Measurements from ENCODE around the gene TCEAL3. TPM values are rescaled to one million over a fixed set of nuclear protein-coding genes. Genes with fewer than 3 reads are reported as not detected.

Gene TCEAL3
- 1 to 10 TPM; 4.4 to 6.2 TPM for total RNA-seq

- Mint-ChIP-seq H3K4me1 (ENCODE audit: low read depth) (peaks cover 1% of the 10 kb centered on the region), H3K27ac (peak within 1 kb of the TSS; percentile 46), H3K36me3 (ENCODE audit: low read depth) (peaks cover 3% of the 10 kb centered on the region), H3K27me3 (ENCODE audit: low read depth) (no peaks in the 10 kb centered on the region), H3K4me3 (peak within 1 kb of the TSS; percentile 76), H3K9me3 (no peaks in the 10 kb centered on the region)
- CTCF ChIA-PET, result no interaction called here
- intact Hi-C loops (cut with micrococcal nuclease), result loop anchor here (1.0 to 2.0 kb wide), 2 partner anchors 21 to 79 kb away; partner anchors contain the start of genes MORF4L2 and TCEAL1
- peak; percentile 20 for DNase-seq
These were observed at the start of gene TCEAL3 for GRCh38 chrX:103607364-103608305. TSS of gene TCEAL3 (plus strand) at chrX:103607963. CDS start at chrX:103609065, 1,102 bp downstream.

- no peaks in the 10 kb centered on the region for H3K36me3 Mint-ChIP-seq (ENCODE audit: low read depth)
- no peaks in the 10 kb centered on the region for H3K4me1 Mint-ChIP-seq (ENCODE audit: low read depth)
- no peak overlapping the region for H3K4me3 Mint-ChIP-seq
- CTCF ChIA-PET, result interaction anchor here (1.2 kb wide), 1 partner anchor 27 kb away, joined by 3 read pairs; no protein-coding TSS in a partner anchor
- no peaks in the 10 kb centered on the region for H3K9me3 Mint-ChIP-seq
- DNase-seq, result no peak
- no peaks in the 10 kb centered on the region for H3K27me3 Mint-ChIP-seq (ENCODE audit: low read depth)
- H3K27ac Mint-ChIP-seq, result no peak overlapping the region
- intact Hi-C loops (cut with micrococcal nuclease), result no loop called here
These were observed 47.5 kb upstream of the TCEAL3 start for GRCh38 chrX:103560256-103560655.

GRCh38 chrX:103562801-103563200 is 45.0 kb upstream of the TCEAL3 start:
- CTCF ChIA-PET, result no interaction called here
- intact Hi-C loops (cut with micrococcal nuclease), result no loop called here
- H3K4me1 Mint-ChIP-seq (ENCODE audit: low read depth), result no peaks in the 10 kb centered on the region
- no peaks in the 10 kb centered on the region for H3K36me3 Mint-ChIP-seq (ENCODE audit: low read depth)
- H3K4me3 Mint-ChIP-seq, result no peak overlapping the region
- no peaks in the 10 kb centered on the region for H3K9me3 Mint-ChIP-seq
- no peak overlapping the region for H3K27ac Mint-ChIP-seq
- no peak for DNase-seq
- no peaks in the 10 kb centered on the region for H3K27me3 Mint-ChIP-seq (ENCODE audit: low read depth)

GRCh38 chrX:103565197-103565596 is 42.6 kb upstream of the TCEAL3 start:
- CTCF ChIA-PET, result no interaction called here
- intact Hi-C loops (cut with micrococcal nuclease), result no loop called here
- no peaks in the 10 kb centered on the region for H3K9me3 Mint-ChIP-seq
- no peaks in the 10 kb centered on the region for H3K27me3 Mint-ChIP-seq (ENCODE audit: low read depth)
- H3K4me1 Mint-ChIP-seq (ENCODE audit: low read depth), result no peaks in the 10 kb centered on the region
- H3K36me3 Mint-ChIP-seq (ENCODE audit: low read depth), result no peaks in the 10 kb centered on the region
- no peak overlapping the region for H3K27ac Mint-ChIP-seq
- no peak overlapping the region for H3K4me3 Mint-ChIP-seq
- DNase-seq, result no peak

GRCh38 chrX:103565752-103566151 is 42.0 kb upstream of the TCEAL3 start:
- Mint-ChIP-seq H3K27me3 (ENCODE audit: low read depth) (no peaks in the 10 kb centered on the region), H3K4me1 (ENCODE audit: low read depth) (no peaks in the 10 kb centered on the region), H3K36me3 (ENCODE audit: low read depth) (no peaks in the 10 kb centered on the region), H3K27ac (no peak overlapping the region), H3K9me3 (no peaks in the 10 kb centered on the region), H3K4me3 (no peak overlapping the region)
- CTCF ChIA-PET, result interaction anchor here (0.6 kb wide), 1 partner anchor 554 kb away, joined by 3 read pairs; no protein-coding TSS in a partner anchor
- intact Hi-C loops (cut with micrococcal nuclease), result no loop called here
- DNase-seq, result no peak

- Mint-ChIP-seq H3K36me3 (ENCODE audit: low read depth) (no peaks in the 10 kb centered on the region), H3K27me3 (ENCODE audit: low read depth) (peaks cover 3% of the 10 kb centered on the region), H3K4me1 (ENCODE audit: low read depth) (no peaks in the 10 kb centered on the region), H3K9me3 (no peaks in the 10 kb centered on the region), H3K27ac (no peak overlapping the region), H3K4me3 (no peak overlapping the region)
- intact Hi-C loops (cut with micrococcal nuclease), result no loop called here
- CTCF ChIA-PET, result no interaction called here
- DNase-seq, result no peak
These were observed 36.6 kb upstream of the TCEAL3 start for GRCh38 chrX:103571121-103571520.

GRCh38 chrX:103571726-103572125 is 36.0 kb upstream of the TCEAL3 start:
- intact Hi-C loops (cut with micrococcal nuclease), result no loop called here
- no peaks in the 10 kb centered on the region for H3K36me3 Mint-ChIP-seq (ENCODE audit: low read depth)
- no peaks in the 10 kb centered on the region for H3K4me1 Mint-ChIP-seq (ENCODE audit: low read depth)
- no peak overlapping the region for H3K4me3 Mint-ChIP-seq
- CTCF ChIA-PET, result no interaction called here
- H3K27me3 Mint-ChIP-seq (ENCODE audit: low read depth), result peaks cover 3% of the 10 kb centered on the region
- no peak for DNase-seq
- no peak overlapping the region for H3K27ac Mint-ChIP-seq
- no peaks in the 10 kb centered on the region for H3K9me3 Mint-ChIP-seq

- no peaks in the 10 kb centered on the region for H3K4me1 Mint-ChIP-seq (ENCODE audit: low read depth)
- CTCF ChIA-PET, result no interaction called here
- DNase-seq, result no peak
- no peaks in the 10 kb centered on the region for H3K9me3 Mint-ChIP-seq
- H3K4me3 Mint-ChIP-seq, result no peak overlapping the region
- H3K27ac Mint-ChIP-seq, result no peak overlapping the region
- H3K36me3 Mint-ChIP-seq (ENCODE audit: low read depth), result no peaks in the 10 kb centered on the region
- intact Hi-C loops (cut with micrococcal nuclease), result no loop called here
- H3K27me3 Mint-ChIP-seq (ENCODE audit: low read depth), result peaks cover 3% of the 10 kb centered on the region
These were observed 34.6 kb upstream of the TCEAL3 start for GRCh38 chrX:103573202-103573601.

GRCh38 chrX:103584596-103584995 is 23.2 kb upstream of the TCEAL3 start:
- no peak overlapping the region for H3K4me3 Mint-ChIP-seq
- no peaks in the 10 kb centered on the region for H3K27me3 Mint-ChIP-seq (ENCODE audit: low read depth)
- H3K27ac Mint-ChIP-seq, result no peak overlapping the region
- intact Hi-C loops (cut with micrococcal nuclease), result no loop called here
- H3K36me3 Mint-ChIP-seq (ENCODE audit: low read depth), result peaks cover 6% of the 10 kb centered on the region
- CTCF ChIA-PET, result no interaction called here
- DNase-seq, result no peak
- no peaks in the 10 kb centered on the region for H3K9me3 Mint-ChIP-seq
- peaks cover 7% of the 10 kb centered on the region for H3K4me1 Mint-ChIP-seq (ENCODE audit: low read depth)

- CTCF ChIA-PET, result no interaction called here
- peak within 1 kb of the TSS; percentile 81 for H3K4me3 Mint-ChIP-seq
- intact Hi-C loops (cut with micrococcal nuclease), result no loop called here
- peaks cover 7% of the 10 kb centered on the region for H3K4me1 Mint-ChIP-seq (ENCODE audit: low read depth)
- no peaks in the 10 kb centered on the region for H3K27me3 Mint-ChIP-seq (ENCODE audit: low read depth)
- DNase-seq, result peak; percentile 25
- H3K27ac Mint-ChIP-seq, result no peak within 1 kb of the TSS
- no peaks in the 10 kb centered on the region for H3K9me3 Mint-ChIP-seq
- peaks cover 6% of the 10 kb centered on the region for H3K36me3 Mint-ChIP-seq (ENCODE audit: low read depth)
These were observed 22.1 kb upstream of the TCEAL3 start, which contains the start of gene TCEAL4 for GRCh38 chrX:103585411-103586313. TSS of gene TCEAL4 (plus strand) at chrX:103585515. CDS start at chrX:103586676, 1,161 bp downstream.

GRCh38 chrX:103586314-103586646 is 21.5 kb upstream of the TCEAL3 start:
- H3K4me1 Mint-ChIP-seq (ENCODE audit: low read depth), result peaks cover 7% of the 10 kb centered on the region
- intact Hi-C loops (cut with micrococcal nuclease), result no loop called here
- peak overlapping the region; percentile 81 for H3K4me3 Mint-ChIP-seq
- peaks cover 6% of the 10 kb centered on the region for H3K36me3 Mint-ChIP-seq (ENCODE audit: low read depth)
- no peak overlapping the region for H3K27ac Mint-ChIP-seq
- no peaks in the 10 kb centered on the region for H3K27me3 Mint-ChIP-seq (ENCODE audit: low read depth)
- CTCF ChIA-PET, result no interaction called here
- no peaks in the 10 kb centered on the region for H3K9me3 Mint-ChIP-seq
- DNase-seq, result no peak

GRCh38 chrX:103586659-103587058 is 21.1 kb upstream of the TCEAL3 start:
- no peaks in the 10 kb centered on the region for H3K27me3 Mint-ChIP-seq (ENCODE audit: low read depth)
- H3K36me3 Mint-ChIP-seq (ENCODE audit: low read depth), result peaks cover 7% of the 10 kb centered on the region
- no peak overlapping the region for H3K27ac Mint-ChIP-seq
- H3K4me1 Mint-ChIP-seq (ENCODE audit: low read depth), result peaks cover 7% of the 10 kb centered on the region
- intact Hi-C loops (cut with micrococcal nuclease), result no loop called here
- H3K4me3 Mint-ChIP-seq, result peak overlapping the region; percentile 21
- DNase-seq, result no peak
- no peaks in the 10 kb centered on the region for H3K9me3 Mint-ChIP-seq
- CTCF ChIA-PET, result no interaction called here
